SH-SY5Y (cell line): ENCODE data around the gene PKDREJ.

Experiments used
- GATA2 ChIP-seq: IDR thresholded peaks from 2 replicates; pipeline ENCODE4 v1.6.1; 2011; ENCODE audit warnings: mild to moderate bottlenecking, low read depth, low read length
- GATA3 ChIP-seq: IDR thresholded peaks from 2 replicates; pipeline ENCODE4 v1.6.1; 2011; ENCODE audit warnings: low read depth, mild to moderate bottlenecking, low read length, moderate library complexity

GRCh38 chr22:46288846-46289243, 25.7 kb upstream of the PKDREJ start:
- TF ChIP-seq GATA2 (no peak), GATA3 (no peak)
